ENCODE measurements around the gene LRRC4C.
"Not testable (repeated sequence)": the region's sequence is repeated elsewhere in the genome, so short reads cannot be mapped to it uniquely, and the experiment has no call there.

Gene LRRC4C

GRCh38 chr11:41005986-41006385 lies 453.5 kb downstream of the LRRC4C start:
- no peak for DNase-seq

GRCh38 chr11:41003339-41004282 lies 455.8 kb downstream of the LRRC4C start:
- DNase-seq, result no peak

GRCh38 chr11:40998920-40999319 lies 460.5 kb downstream of the LRRC4C start:
- DNase-seq, result no peak

DNA sequence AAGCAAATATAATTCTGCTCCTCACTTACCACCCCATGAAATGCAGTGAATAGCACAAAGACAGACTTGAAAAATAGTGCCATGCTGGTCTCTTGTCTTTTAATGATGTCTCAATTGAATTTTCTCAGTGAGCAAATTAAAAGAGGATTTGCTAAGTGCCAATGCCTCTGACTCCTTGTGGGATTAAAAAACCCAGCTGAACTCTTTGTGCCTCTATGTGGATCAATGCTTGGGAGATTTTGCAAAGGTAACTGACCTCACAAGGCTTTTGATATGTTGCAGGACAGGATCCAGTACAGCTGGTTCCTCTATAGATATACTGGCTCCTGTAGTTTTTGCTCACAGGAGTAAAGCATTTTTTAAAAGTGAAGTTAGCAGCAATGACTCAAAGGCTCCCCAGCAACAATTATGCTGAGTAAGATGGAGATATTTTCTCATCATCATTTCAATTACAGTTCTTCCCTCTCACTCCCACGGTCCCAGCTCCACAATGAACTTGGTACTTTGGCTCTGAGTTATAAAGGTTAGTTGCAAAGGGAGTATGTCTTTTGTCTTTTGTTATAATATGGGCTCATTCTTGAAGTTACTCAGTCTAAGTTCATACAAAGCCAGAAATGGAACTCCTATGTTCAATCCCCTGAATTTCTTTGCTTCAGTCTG lies 471.5 kb downstream of the LRRC4C start:
- no peak for DNase-seq

DNA sequence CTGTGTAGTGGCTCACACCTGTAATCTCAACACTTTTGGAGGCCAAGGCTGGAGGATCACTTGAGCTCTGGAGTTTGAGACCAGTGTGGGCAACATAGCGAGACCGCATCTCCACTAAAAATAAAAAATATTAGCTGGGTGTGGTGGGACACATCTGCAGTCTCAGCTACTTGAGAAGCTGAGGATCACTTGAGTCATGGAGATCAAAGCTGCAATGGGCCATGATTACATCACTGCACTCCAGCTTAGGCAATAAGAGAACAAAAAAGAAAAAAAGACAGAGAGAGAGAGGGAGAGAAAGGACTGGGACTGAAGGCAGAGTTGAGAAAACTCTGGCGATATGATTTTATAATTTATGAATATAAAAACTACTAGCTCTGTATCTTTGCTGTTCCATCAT lies 473.1 kb downstream of the LRRC4C start:
- no peak for DNase-seq

GRCh38 chr11:40975076-40975475 lies 484.4 kb downstream of the LRRC4C start:
- no peak for DNase-seq

DNA sequence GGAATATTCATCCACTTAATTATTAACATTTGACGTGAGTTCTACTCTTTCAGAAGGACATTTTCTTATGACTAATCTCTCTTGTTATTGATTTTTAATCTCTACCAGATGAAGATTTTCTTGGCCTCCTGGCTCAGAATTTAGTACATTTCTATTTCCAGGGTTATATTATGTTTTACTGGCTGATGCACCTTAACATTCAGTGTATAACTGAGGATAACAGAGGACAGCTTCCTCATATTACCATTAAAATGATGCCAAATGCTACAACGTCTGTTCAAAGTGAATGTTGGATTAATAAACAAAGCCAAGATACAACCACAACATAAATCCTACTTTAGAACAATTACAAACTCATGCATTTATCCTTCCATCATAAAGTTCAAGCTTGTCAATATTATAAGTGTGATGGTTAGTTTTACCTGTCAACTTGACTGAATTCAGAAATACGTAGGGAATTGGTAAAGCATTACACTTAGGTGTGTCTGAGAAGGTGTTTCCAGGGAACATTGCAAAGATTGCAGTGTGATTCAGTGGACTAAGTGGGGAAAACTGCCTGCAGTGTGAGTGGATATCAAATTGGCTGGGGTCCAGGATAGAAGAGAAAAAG lies 485.2 kb downstream of the LRRC4C start:
- DNase-seq, result no peak

DNA sequence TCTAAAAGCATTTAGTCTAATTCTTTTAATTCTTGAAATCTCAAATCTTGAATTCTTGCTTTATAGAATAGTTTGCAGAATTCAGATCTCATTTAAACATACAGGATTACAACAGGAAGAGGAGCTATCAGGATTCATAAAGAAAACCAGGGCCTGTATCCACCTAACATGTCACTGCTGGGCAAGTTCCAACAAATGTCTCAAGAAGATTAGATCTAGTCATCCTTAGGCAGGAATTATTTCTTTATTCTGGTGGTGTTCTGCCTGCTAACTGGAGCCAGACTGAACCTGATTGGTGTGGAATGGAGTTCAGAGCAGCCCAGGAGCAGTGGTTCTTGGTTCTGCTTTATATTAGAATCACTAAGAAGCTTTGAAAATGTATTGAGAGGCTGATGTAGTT lies 500.7 kb downstream of the LRRC4C start:
- no peak for DNase-seq

DNA sequence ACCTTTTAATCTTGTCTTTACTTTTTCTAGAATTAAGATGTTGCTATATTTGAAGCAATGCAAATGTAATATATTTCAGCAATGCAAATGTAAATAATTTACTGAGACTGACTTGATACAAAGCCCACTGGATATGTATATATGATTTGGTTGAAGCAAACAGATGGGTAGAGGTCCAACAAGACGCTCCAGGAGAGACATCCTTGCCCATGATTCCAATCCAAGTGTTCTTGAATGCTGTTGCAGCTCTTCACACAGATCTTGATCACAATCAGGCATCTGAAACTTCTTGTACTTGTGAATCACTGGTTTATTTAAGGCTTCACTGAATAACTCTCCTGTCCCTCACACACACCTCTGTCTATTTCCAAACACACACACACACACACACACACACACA lies 507.0 kb downstream of the LRRC4C start:
- no peak for DNase-seq

- no peak for DNase-seq
Measured at GRCh38 chr11:40938002-40938401, 521.5 kb downstream of the LRRC4C start.

- DNase-seq, result no peak
Measured at GRCh38 chr11:40924915-40925314, 534.5 kb downstream of the LRRC4C start.

DNA sequence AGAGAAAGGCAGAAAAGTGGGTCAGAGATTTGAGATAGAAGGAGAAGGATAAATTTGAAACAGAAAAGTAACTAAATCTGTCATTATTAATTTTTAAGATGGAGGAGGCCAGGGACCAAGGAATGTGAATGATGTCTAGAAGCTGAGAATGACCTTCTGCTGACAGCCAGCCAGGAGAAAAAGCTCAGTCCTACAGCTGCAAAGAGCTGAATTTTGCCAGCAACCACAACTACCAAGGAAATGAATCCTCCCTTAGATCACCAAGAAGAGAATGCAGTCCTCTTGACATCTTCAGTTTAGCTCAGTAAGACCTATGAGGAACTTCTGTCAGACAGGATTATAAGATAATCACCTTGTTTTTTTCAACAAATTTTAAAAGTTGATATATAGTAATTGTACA lies 538.2 kb downstream of the LRRC4C start:
- DNase-seq, result no peak

DNA sequence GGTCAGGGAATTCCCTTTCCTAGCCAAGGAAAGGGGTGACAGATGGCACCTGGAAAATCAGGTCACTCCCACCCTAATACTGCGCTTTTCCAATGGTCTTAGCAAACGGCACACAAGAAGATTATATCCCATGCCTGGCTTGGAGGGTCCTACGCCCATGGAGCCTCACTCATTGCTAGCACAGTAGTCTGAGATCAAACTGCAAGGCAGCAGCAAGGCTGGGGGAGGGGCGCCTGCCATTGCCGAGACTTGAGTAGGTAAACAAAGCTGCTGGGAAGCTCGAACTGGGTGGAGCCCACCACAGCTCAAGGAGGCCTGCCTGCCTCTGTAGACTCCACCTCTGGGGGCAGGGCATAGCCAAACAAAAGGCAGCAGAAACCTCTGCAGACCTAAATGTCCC lies 548.7 kb downstream of the LRRC4C start:
- DNase-seq, result not testable (repeated sequence)

GRCh38 chr11:40894501-40894900 lies 565.0 kb downstream of the LRRC4C start:
- DNase-seq, result no peak

- DNase-seq, result no peak
Measured at GRCh38 chr11:40885250-40885954, 574.0 kb downstream of the LRRC4C start.

DNA sequence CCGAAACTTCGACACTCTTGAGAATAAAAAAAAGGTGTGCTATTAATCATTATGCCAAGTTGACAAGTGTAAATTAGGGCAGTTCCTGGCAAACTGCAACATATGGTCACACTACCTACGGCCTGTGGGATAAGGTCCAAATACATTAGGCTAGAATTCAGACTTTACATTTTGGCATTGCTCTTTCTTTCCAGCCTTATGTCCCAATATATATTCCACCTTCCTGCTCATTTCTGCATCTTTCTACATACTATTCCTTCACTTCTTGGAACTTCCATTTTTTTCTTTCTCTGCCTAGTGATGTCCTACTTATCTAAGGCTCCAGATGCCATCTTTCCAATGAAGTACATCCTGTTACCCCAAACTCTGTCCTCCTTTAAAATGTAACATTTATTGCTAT lies 577.2 kb downstream of the LRRC4C start:
- no peak for DNase-seq

- DNase-seq, result no peak
Measured at GRCh38 chr11:40879911-40880310, 579.5 kb downstream of the LRRC4C start.

DNA sequence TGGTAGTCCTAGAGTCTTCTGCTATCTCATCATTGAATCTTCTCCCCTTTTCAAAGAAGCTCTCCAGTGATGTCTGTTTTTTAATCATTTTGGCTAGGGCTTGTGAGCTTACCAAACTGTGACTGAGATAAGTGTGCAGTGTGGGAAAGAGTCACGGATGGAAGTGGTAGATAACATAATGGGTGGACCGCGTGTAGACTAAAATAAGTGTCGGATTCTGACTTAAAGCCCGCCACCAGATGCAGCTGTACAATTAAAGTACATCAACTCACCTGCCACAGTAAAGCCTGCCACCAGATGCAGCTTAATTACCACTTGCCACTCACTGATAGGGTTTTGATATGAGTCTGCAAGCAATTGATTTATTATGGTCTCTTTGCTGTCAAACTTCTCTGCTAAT lies 581.5 kb downstream of the LRRC4C start:
- no peak for DNase-seq

DNA sequence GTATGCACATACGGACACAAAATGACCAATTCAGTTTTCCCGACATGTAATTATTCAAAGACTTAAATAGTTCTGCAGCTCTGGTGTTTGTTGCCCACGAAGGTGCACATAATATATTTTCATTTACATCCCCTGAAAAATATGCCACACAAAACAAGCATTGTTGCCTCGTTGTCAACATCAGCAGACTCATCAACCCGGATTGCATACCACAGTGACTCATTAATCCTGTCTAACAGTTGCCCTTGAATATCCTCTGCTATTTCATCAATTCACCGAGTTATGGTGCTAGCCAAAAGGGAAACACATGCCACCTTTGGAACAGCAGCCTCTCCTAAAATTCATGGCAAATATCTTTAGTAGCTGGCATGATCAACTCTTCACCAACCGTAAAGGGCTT lies 582.2 kb downstream of the LRRC4C start:
- DNase-seq, result no peak

GRCh38 chr11:40867991-40868632 lies 591.3 kb downstream of the LRRC4C start:
- no peak for DNase-seq

GRCh38 chr11:40857754-40858153 lies 601.7 kb downstream of the LRRC4C start:
- not testable (repeated sequence) for DNase-seq

DNA sequence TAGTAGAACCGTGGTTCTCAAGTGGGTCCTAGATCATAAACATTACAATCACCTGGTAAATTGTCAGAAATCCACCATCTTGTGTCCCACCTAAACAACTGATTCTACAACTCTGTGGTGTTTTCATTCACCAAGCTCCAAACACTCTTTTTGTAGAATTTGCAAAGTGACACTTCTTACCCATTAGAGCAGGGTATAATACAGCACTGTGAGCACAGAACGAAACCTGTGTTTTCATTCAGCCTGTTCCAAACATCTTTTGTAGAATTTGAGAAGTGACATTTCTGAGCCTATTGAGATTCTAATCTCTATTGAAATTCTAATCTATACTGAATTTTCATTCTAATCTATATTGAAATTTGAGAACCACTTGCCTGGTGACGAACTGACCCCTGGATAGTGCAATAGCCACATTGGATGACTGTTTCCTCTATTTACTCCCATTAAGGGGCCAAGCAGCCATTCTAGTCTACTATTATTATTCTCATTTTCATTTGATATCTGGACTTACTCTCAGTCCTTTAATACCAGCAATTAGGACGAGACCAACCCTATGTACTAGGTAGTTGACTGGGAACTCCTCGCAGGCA lies 616.6 kb downstream of the LRRC4C start:
- DNase-seq, result no peak
